Fibroblast of mammary gland (primary cell): ENCODE results near the gene SVOP.
"Not testable (repeated sequence)": the region's sequence is repeated elsewhere in the genome, so short reads cannot be mapped to it uniquely, and the experiment has no call there.

Experiments
- DNase-seq: peaks from one replicate; pipeline ENCODE4 v3.0.0-alpha.2; 2010; ENCODE audit warnings: low read depth
- H3K4me3 ChIP-seq: 2 replicates; pipeline ENCODE4 v1.5.1; 2011; ENCODE audit warnings: low read depth, mild to moderate bottlenecking, low read length, moderate library complexity; ENCODE audit not compliant: control insufficient read depth
- TF ChIP-seq, protein P1 (sequence below): conservative IDR thresholded peaks from 2 replicates; pipeline ENCODE4 v1.5.1; 2011; ENCODE audit warnings: low read depth, low read length, inconsistent platforms; ENCODE audit not compliant: control insufficient read depth, insufficient read depth

SVOP gene

DNA sequence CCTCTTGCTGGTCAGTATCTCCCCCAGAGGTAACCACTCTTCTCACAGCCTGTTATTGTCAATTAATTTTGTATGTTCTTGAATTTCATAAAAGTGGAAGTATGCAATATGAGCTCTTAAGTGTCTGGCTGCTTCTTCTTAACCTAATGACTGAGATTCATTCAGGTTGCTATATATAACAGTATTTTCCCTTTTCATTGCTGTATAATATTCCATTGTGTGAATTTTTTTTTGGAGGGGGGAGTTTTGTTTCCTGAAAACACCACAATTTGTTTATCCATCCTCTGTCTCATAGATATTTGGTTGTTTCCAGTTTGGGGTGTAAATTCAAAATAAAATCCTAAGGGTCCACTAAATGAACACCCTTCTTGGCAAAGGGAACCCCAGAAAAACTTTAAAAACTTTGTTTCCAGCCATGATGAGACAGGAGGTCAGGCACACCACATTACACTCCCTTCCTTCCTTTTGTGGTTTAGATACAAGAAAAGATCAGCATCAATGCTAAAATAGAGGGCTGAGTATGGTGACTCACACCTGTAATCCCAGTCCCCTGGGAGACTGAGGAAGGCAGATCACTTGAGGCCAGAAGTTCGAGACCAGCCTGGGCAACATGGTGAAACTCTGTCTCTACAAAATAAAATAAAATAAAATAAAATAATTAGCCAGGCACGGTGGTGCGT, 145.0 kb downstream of the SVOP start:
- TF ChIP-seq, protein P1, sequence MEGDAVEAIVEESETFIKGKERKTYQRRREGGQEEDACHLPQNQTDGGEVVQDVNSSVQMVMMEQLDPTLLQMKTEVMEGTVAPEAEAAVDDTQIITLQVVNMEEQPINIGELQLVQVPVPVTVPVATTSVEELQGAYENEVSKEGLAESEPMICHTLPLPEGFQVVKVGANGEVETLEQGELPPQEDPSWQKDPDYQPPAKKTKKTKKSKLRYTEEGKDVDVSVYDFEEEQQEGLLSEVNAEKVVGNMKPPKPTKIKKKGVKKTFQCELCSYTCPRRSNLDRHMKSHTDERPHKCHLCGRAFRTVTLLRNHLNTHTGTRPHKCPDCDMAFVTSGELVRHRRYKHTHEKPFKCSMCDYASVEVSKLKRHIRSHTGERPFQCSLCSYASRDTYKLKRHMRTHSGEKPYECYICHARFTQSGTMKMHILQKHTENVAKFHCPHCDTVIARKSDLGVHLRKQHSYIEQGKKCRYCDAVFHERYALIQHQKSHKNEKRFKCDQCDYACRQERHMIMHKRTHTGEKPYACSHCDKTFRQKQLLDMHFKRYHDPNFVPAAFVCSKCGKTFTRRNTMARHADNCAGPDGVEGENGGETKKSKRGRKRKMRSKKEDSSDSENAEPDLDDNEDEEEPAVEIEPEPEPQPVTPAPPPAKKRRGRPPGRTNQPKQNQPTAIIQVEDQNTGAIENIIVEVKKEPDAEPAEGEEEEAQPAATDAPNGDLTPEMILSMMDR = no peak
- no peak overlapping the region for H3K4me3 ChIP-seq
- peak; percentile 33 for DNase-seq

DNA sequence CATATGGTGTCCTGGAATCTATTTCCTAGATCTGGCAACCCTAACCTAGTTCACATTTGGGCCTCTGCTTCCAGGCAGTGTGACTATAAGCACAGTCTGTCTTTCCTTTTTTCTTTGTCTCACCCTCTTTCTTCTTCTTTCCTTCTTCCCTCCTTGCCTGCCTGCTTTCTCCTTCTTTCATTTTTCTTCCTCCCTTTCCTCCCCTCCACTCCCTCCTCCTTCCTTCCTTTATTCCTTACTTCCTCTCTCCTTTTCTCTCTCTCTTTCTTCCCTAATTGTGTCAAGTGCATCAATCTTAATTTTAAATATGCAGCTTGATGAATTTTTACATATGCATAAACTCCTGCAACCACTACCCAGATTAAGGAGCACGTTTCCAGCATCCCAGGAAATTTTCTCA, 145.6 kb downstream of the SVOP start:
- no peak for DNase-seq
- H3K4me3 ChIP-seq = no peak overlapping the region
- TF ChIP-seq, protein P1 = no peak

DNA sequence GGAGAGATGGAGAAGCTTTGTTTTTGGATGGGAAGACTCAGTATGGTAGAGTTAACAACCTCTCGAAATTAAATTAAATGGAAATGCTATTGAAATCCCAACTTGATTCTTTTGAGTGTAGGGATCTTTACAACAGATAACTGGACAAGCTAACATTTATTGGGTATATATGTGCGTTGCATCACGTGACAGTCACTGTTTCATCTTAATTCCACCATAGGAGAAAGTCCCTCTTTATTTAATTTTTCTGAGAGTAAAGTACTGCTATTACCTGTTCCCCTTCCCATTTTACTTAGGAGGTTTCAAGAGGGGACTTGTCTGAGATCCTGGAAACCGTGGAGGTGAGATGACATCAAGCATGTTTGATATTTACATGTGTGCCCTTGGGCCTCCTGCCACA, 152.1 kb downstream of the SVOP start:
- TF ChIP-seq, protein P1 = no peak
- DNase-seq = no peak
- H3K4me3 ChIP-seq = no peak overlapping the region

DNA sequence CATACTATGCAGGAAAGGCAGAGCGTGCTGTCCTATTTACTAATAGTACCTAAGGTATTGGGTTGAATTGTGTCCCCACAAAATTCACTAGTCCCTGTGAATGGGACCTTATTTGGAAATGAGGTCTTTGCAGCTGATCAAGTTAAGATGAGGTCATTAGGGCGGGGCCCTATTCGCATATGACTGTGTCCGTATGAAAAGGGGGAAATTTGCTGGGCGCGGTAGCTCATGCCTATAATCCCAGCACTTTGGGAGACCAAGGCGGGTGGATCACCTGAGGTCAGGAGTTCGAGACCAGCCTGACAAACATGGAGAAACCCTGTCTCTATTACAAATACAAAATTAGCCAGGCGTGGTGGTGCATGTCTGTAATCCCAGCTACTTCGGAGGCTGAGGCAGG, 154.8 kb downstream of the SVOP start:
- DNase-seq, H3K4me3 ChIP-seq: not testable (repeated sequence)

DNA sequence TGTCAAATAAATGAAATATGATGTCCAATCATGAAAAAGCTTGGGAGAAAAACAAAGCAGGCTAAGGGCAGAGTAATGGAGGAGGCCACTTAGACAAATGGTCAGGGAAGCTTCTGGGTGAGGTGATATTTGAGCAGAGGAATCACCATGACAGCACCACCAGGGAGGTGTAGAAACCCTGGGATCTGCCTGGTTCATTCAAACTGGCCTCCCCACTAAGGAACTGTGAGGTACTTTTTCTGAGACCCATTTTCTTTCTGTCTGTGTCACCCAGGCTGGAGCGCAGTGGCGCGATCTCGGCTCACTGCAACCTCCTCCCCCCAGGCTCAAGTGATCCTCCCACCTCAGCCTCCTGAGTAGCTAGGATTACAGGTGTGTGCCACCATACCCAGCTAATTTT, 155.7 kb downstream of the SVOP start:
- no peak overlapping the region for H3K4me3 ChIP-seq
- TF ChIP-seq, protein P1 = no peak
- no peak for DNase-seq

DNA sequence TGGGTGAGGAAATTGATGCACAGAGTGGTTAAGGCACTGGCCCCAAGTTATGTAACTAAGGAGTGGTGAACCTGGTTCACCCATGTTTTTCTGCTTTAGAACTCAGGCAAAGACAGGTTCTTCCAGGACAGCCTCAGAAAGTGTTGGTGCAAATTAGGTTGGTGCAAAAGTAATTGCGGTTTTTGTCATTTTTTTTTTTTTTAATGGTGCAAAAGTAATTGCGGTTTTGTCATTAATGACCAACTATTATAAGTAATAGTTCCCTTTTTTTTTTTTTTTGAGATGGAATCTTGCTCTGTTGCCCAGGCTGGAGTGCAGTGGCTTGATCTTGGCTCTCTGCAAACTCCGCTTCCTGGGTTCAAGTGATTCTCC, 158.3 kb downstream of the SVOP start:
- TF ChIP-seq, protein P1 = no peak
- no peak overlapping the region for H3K4me3 ChIP-seq
- no peak for DNase-seq

DNA sequence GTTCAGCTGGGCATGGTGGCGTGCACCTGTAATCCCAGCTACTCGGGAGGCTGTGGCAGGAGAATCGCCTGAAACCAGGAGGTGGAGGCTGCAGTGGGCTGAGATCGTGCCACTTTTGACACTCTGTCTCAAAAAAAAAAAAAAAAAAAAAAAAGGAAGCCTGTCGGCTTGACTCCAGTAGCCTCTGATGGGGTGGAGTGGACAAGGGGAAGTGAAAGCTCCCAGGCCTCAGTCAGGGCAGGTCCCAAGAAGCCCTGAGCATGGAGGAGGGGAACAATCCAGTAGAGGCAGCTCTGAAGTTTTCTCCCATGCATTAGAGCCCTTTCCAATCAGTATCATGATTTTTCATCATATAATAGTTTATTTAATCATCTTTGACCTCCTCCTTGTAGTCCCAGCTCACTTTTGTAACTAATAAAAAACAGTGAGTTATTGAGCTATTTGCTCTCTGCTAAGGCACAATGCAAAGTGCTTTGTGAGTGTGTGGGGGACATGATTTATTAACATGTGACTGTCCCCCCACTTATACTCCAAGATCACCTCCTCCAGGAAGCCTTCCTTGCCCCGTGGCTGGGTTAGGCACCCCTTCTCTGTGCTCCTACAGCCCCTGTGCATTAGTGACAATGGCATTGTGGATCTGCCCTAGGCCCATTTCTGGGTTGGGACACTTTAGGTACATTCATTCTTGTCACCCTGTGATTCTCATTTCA, 158.8 kb downstream of the SVOP start:
- H3K4me3 ChIP-seq = no peak overlapping the region
- DNase-seq = no peak
- TF ChIP-seq, protein P1 = no peak
